ENCODE data around the gene ERG. TPM values are rescaled to one million over a fixed set of nuclear protein-coding genes. Genes with fewer than 3 reads are reported as not detected.

Gene ERG
- total RNA-seq, 1 donor from 2014 or later, result not detected

DNA sequence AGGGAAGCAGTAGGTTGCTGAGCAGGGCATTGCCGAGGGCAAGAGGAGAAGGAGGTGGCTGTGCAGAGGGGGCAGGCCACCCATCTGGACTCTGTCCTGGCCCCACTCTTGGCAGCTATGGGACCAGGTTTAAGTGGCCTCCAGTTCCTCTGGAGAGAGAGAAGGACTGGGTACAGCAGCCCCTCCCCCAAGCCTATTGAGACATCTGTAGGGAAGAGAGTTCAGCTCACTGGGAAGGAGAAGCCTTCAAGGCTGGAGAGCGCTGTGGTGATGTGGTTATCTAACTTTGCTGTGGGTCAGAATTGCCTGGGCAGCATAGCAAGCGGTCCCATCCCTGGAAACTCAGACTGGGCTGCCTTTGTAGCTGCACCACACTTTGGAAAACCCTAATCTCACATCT lies 147.6 kb downstream of the ERG start:
- no peak for DNase-seq (ENCODE audit: low read depth)
- no peak overlapping the region for H3K4me3 ChIP-seq (ENCODE audit: low read depth, low read length)
- TF ChIP-seq CTCF (conservative IDR thresholded peaks at IDR 0.05; ENCODE audit: low read depth, low read length), result no peak

DNA sequence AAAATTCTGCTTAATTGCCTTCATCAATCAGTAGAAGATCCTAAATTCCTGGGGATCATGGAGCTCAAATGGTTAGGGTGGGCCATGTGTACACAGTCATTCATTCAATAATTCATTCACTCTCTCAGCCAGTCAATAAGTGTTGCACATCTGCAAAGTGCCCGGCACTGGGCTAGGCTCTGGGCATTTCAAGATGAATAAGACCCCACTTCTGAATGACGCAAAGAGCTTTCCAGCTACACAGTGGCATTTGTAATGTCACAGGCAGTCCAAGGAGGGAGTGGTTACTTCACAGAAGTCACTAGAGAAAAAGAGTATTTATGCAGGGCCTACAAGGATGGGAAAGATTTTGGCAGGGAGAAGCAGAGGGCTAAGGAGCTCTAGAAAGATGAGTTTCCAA lies 148.3 kb downstream of the ERG start:
- H3K4me3 ChIP-seq (ENCODE audit: low read depth, low read length), result no peak overlapping the region
- no peak for DNase-seq (ENCODE audit: low read depth)
- no peak for TF ChIP-seq CTCF (conservative IDR thresholded peaks at IDR 0.05; ENCODE audit: low read depth, low read length)

DNA sequence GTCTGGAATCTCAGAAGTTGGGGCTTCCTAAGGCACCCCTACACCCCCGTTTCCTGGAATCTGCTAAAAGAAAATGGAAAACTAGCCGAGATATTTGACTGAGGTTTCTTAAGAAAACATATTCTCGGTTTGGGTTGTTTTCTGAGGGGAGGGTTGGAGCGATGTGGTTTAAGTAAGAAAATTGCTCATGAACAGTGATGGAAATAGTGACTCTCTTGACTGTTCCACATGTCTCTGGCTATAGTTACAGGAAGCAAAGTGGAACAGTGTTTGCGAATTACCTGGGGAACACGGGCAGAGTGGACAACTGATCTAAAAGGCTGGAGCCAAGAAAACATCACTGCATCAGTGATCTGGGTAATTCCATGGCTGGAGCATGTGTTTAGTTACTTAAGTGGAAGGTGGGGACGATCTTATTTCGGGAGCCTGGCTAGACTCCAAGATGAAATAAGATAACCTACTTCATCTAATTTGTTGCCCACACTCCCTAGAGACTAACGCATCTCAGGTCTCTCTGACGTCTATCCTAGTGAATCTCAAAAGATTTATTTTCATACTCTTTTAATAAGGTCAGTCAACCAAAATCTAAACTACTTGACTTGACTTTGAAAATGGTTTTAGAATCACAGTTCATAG lies 149.0 kb downstream of the ERG start:
- DNase-seq (ENCODE audit: low read depth), result peak; percentile 44
- TF ChIP-seq CTCF (conservative IDR thresholded peaks at IDR 0.05; ENCODE audit: low read depth, low read length), result no peak
- H3K4me3 ChIP-seq (ENCODE audit: low read depth, low read length), result no peak overlapping the region

- DNase-seq (ENCODE audit: low read depth), result no peak
Measured at GRCh38 chr21:38346286-38346685, 152.0 kb downstream of the ERG start.

GRCh38 chr21:38343691-38344090 lies 154.6 kb downstream of the ERG start:
- H3K4me3 ChIP-seq (ENCODE audit: low read depth, low read length), result no peak overlapping the region
- no peak for TF ChIP-seq CTCF (conservative IDR thresholded peaks at IDR 0.05; ENCODE audit: low read depth, low read length)
- DNase-seq (ENCODE audit: low read depth), result peak; percentile 64

More at GRCh38 chr21:38346286-38346685, 152.0 kb downstream of the ERG start:
- H3K4me3 ChIP-seq (ENCODE audit: low read depth, low read length), result no peak overlapping the region
- TF ChIP-seq CTCF (conservative IDR thresholded peaks at IDR 0.05; ENCODE audit: low read depth, low read length), result no peak

- no peak for DNase-seq (ENCODE audit: low read depth)
- no peak overlapping the region for H3K4me3 ChIP-seq (ENCODE audit: low read depth, low read length)
- TF ChIP-seq CTCF (conservative IDR thresholded peaks at IDR 0.05; ENCODE audit: low read depth, low read length), result no peak
Measured at GRCh38 chr21:38342739-38343138, 155.5 kb downstream of the ERG start.

DNA sequence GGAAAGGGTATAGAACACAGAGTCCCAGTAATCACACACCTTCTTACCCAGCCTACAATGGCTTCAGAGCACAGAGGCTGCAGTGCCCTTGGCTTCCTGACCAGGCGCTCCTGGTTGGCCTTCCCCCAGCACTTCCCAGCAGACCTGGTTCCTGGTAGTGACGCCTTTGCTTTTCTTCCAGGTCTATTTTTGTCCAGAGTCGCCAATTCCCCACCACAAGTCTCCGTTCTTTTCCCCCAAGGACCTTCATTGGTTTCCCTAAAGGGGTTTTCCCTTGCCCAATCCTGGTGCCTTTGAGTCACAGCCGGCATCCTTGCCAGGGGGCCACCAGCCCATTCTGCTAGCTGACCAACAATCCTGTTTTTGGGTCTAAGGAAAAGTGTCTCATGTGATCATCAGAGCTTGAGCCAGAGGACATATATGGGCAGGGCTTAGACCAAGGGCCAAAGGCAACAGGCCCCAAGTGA lies 156.7 kb downstream of the ERG start:
- TF ChIP-seq CTCF (conservative IDR thresholded peaks at IDR 0.05; ENCODE audit: low read depth, low read length), result no peak
- no peak overlapping the region for H3K4me3 ChIP-seq (ENCODE audit: low read depth, low read length)
- no peak for DNase-seq (ENCODE audit: low read depth)
